B cell (primary cell): ENCODE measurements around the gene TSPAN6. TPM values are rescaled to one million over a fixed set of nuclear protein-coding genes. Genes with fewer than 3 reads are reported as not detected.

ENCODE experiments used
- ATAC-seq: fragments of 200-7000 bp; cut with Tn5 transposase; one replicate; pipeline ENCODE4 v1.10.0; 2021; ENCODE audit warnings: low read depth, mild to moderate bottlenecking, moderate number of reproducible peaks, moderate library complexity
- CTCF ChIA-PET: fragments of 350-600 bp; sonication (Branson Sonifier 250); formaldehyde crosslinking; loops from one replicate; lab custom pipeline; 2021; ENCODE audit warnings: antibody characterized with exemption, inconsistent platforms; lab: Charles Lee
- POLR2A ChIA-PET: fragments of 350-600 bp; sonication (Branson Sonifier 250); formaldehyde crosslinking; loops from one replicate; lab custom pipeline; 2021; ENCODE audit warnings: antibody characterized with exemption; lab: Charles Lee
- DNase-seq: peaks from one replicate; pipeline ENCODE4 v3.0.0; 2013
- H2AFZ ChIP-seq: 2 replicates; pipeline ENCODE4 v1.6.1; 2012; ENCODE audit warnings: mild to moderate bottlenecking, low read depth, low read length; ENCODE audit not compliant: insufficient read depth, poor library complexity, severe bottlenecking
- H3K27ac ChIP-seq, 2 donors: 1 replicate in 1 of 2; 2 replicates in 1 of 2; pipeline ENCODE4 v1.5.1; 2012 to 2013; ENCODE audit warnings: low read length in 2 of 2, mild to moderate bottlenecking in 2 of 2, moderate library complexity in 1 of 2
- H3K27me3 ChIP-seq, 4 experiments: fragments of 200-600 bp in 1 of 4; sonication (generic) in 1 of 4; replicated peaks in 1 of 4; 1 replicate in 2 of 4; 2 replicates in 2 of 4; pipeline versions ENCODE4 v1.6.1 to v1.7.0; 2013 to 2016; ENCODE audit warnings: low read length in 3 of 4, mild to moderate bottlenecking in 2 of 4, mixed read lengths in 1 of 4, moderate library complexity in 1 of 4; ENCODE audit not compliant: insufficient read depth in 4 of 4, control insufficient read depth in 3 of 4; ENCODE audit errors: control extremely low read depth in 1 of 4
- H3K36me3 ChIP-seq, 2 experiments: replicated peaks in 1 of 2; 1 replicate in 1 of 2; 2 replicates in 1 of 2; pipeline versions ENCODE4 v1.6.1 to v1.7.1; 2013; ENCODE audit warnings: low read length in 1 of 2; ENCODE audit not compliant: insufficient read depth in 2 of 2, control insufficient read depth in 1 of 2; ENCODE audit errors: control extremely low read depth in 1 of 2, extremely low read depth in 1 of 2
- H3K4me1 ChIP-seq, 2 donors: fragments of 200-600 bp in 1 of 2; sonication (generic) in 1 of 2; 1 replicate in 1 of 2; 2 replicates in 1 of 2; pipeline versions ENCODE4 v1.5.1 to v1.6.1; 2013 to 2017; ENCODE audit warnings: low read length in 2 of 2; ENCODE audit not compliant: control insufficient read depth in 2 of 2, insufficient read depth in 2 of 2
- H3K4me2 ChIP-seq: replicated peaks from 2 replicates; pipeline ENCODE3; 2012; ENCODE audit warnings: mild to moderate bottlenecking, low read depth, low read length; ENCODE audit not compliant: poor library complexity, severe bottlenecking
- H3K4me3 ChIP-seq, 5 experiments: fragments of 200-600 bp in 1 of 5; sonication (generic) in 1 of 5; 1 replicate in 3 of 5; 2 replicates in 2 of 5; pipeline versions ENCODE4 v1.5.1 to v1.7.0; 2011 to 2016; ENCODE audit warnings: low read length in 4 of 5, mild to moderate bottlenecking in 4 of 5, low read depth in 2 of 5, control low read depth in 1 of 5, moderate library complexity in 1 of 5; ENCODE audit not compliant: insufficient read depth in 1 of 5; ENCODE audit errors: control extremely low read depth in 1 of 5, extremely low read depth in 1 of 5
- H3K79me2 ChIP-seq: fragments of 200-600 bp; sonication (generic); one replicate; pipeline ENCODE4 v1.6.0; 2016; ENCODE audit warnings: low read length; ENCODE audit not compliant: control insufficient read depth, insufficient read depth
- H3K9ac ChIP-seq: fragments of 200-600 bp; sonication (generic); 2 replicates; pipeline ENCODE4 v1.6.1; 2017; ENCODE audit warnings: mild to moderate bottlenecking, low read length, moderate library complexity
- H3K9me3 ChIP-seq, 3 donors: one replicate each; pipeline versions ENCODE4 v1.6.1 to v1.7.1; 2013; ENCODE audit warnings: low read length in 2 of 3; ENCODE audit not compliant: control insufficient read depth in 2 of 3, insufficient read depth in 1 of 3; ENCODE audit errors: control extremely low read depth in 1 of 3
- H4K20me1 ChIP-seq: 2 replicates; pipeline ENCODE4 v1.6.0; 2012; ENCODE audit warnings: mild to moderate bottlenecking, low read length; ENCODE audit not compliant: insufficient read depth, control insufficient read depth, poor library complexity, severe bottlenecking
- H3K27ac Mint-ChIP-seq: one replicate; pipeline ENCODE4 v1.8.0; 2021; ENCODE audit warnings: mixed read lengths
- H3K27me3 Mint-ChIP-seq: one replicate; pipeline ENCODE4 v1.8.0; 2021; ENCODE audit warnings: mixed read lengths
- H3K4me1 Mint-ChIP-seq: one replicate; pipeline ENCODE4 v1.8.0; 2021; ENCODE audit warnings: mixed read lengths
- H3K4me3 Mint-ChIP-seq: one replicate; pipeline ENCODE4 v1.8.0; 2021; ENCODE audit warnings: mixed read lengths
- H3K9me3 Mint-ChIP-seq: one replicate; pipeline ENCODE4 v1.8.0; 2022; ENCODE audit warnings: mixed read lengths; ENCODE audit not compliant: insufficient read depth
- CTCF ChIP-seq: fragments of 200-600 bp; IDR thresholded peaks from one replicate; pipeline ENCODE4 v1.8.0; 2022; ENCODE audit warnings: antibody characterized with exemption, mild to moderate bottlenecking
- EZH2 ChIP-seq: IDR thresholded peaks from 2 replicates; pipeline ENCODE4 v1.6.1; 2012; ENCODE audit warnings: borderline replicate concordance, low read depth, mild to moderate bottlenecking, moderate library complexity, low read length; ENCODE audit not compliant: insufficient read depth, poor library complexity, severe bottlenecking
- WGBS: methylation state at CpG from one replicate; pipeline ENCODE4 v1.1.5; 2013; ENCODE audit warnings: missing lambda C conversion rate; ENCODE audit not compliant: insufficient coverage; 5-methylcytosine and 5-hydroxymethylcytosine counted together
- intact Hi-C: fragments of 100-400 bp; cut with micrococcal nuclease; formaldehyde crosslinking; loops from one replicate; pipeline ENCODE4 v1.10.0; 2022
- polyA plus RNA-seq: library from polyadenylated mRNA; depleted of rRNA; stranded (reverse); fragments of >200 nt; gene quantifications from 2 replicates; pipeline ENCODE4 v1.2.3, GENCODE V29; 2012
- total RNA-seq, 2 donors: library from RNA; stranded (reverse); fragments of 120-200 nt in 1 of 2; gene quantifications; 1 replicate in 1 of 2; 2 replicates in 1 of 2; pipeline versions ENCODE4 v1.2.3 to v1.2.4, GENCODE V29; 2013 to 2022

Gene TSPAN6
- total and polyA plus RNA-seq, 2 donors (not counting 1 experiment from before 2014, with no cell fraction given), result 0.10 TPM; not detected in 1

DNA sequence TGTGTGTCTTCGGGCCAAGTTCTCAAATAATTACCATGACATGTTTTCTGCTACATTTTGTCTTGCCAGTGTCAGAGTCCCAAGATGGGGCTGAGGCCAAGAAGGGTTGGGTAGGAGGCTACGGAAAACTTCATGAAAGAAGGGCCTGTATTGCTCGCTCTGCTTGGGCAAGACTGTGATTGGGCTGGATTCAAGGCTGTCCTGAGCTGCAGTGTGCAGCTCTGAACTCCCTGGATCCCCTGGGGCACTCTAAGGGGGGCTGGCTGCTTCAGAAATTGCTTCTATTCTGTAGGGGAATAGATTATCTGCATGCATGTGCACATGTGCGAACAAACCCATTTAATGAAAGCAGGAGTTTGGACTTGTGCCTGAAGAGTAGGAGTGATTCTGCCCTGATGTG lies 13.6 kb downstream of the TSPAN6 start:
- DNase-seq, result no peak
- Mint-ChIP-seq H3K27ac (no peak overlapping the region), H3K9me3 (no peaks in the 10 kb centered on the region), H3K4me1 (peaks cover 12% of the 10 kb centered on the region), H3K27me3 (peaks cover 4% of the 10 kb centered on the region), H3K4me3 (no peak overlapping the region)
- POLR2A ChIA-PET, result no interaction called here
- WGBS, result 100% methylated on average over 2 of the region's 4 CpGs
- H2AFZ ChIP-seq, result no peak overlapping the region
- no peak overlapping the region for H3K4me3 ChIP-seq
- no peaks in the 10 kb centered on the region for H3K36me3 ChIP-seq
- H3K27ac ChIP-seq, result no peak overlapping the region
- no peak overlapping the region for H3K4me2 ChIP-seq
- H3K9me3 ChIP-seq, result peaks cover 0 to 3% (median 0%) of the 10 kb centered on the region in 3 donors
- H3K9ac ChIP-seq, result no peak overlapping the region
- peaks cover 12 to 14% of the 10 kb centered on the region in 2 donors for H3K4me1 ChIP-seq
- ATAC-seq, result no peak
- intact Hi-C loops, result no loop called here
- CTCF ChIA-PET, result no interaction called here
- TF ChIP-seq EZH2 (no peak), CTCF (no peak)
- no peaks in the 10 kb centered on the region for H3K27me3 ChIP-seq
- H3K79me2 ChIP-seq, result no peaks in the 10 kb centered on the region
- H4K20me1 ChIP-seq, result no peaks in the 10 kb centered on the region

DNA sequence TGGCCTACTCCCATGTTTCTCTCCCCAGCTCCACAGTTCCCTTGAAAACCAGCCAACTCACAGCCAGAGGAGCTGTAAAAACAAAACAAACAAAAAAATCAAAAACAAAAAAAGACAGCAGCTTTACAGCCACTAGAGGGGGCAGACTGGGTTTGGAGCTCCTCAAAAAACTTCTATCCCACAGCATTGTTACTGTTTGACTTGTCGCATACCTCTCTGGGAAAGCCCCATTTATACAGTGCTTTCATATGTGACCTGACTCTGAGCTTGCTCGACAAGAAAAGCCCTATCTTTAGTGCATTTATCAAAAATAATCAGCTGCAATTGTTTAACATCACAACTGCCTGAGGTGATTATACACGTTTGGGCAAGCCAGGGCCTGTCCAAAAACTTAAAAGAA lies 21.6 kb downstream of the TSPAN6 start:
- 0% methylated on average over 1 of the region's 3 CpGs for WGBS
- peak; percentile 62 for ATAC-seq
- TF ChIP-seq CTCF (peak; percentile 43), EZH2 (no peak)
- intact Hi-C loops, result loop anchor here (1.0 kb wide), 1 partner anchor 21 kb away; the partner anchor contains the start of gene TSPAN6
- Histone ChIP-seq H3K27me3 (peaks cover 0 to 3% (median under 1%) of the 10 kb centered on the region in 4 experiments), H4K20me1 (no peaks in the 10 kb centered on the region), H3K27ac (no peak overlapping the region), H3K79me2 (no peaks in the 10 kb centered on the region), H3K9ac (no peak overlapping the region), H2AFZ (no peak overlapping the region), H3K4me3 (no peak overlapping the region), H3K4me1 (peaks cover 4 to 7% of the 10 kb centered on the region in 2 donors), H3K9me3 (no peaks in the 10 kb centered on the region), H3K4me2 (no peak overlapping the region), H3K36me3 (no peaks in the 10 kb centered on the region)
- Mint-ChIP-seq H3K4me3 (no peak overlapping the region), H3K27me3 (peaks cover 28% of the 10 kb centered on the region), H3K27ac (no peak overlapping the region), H3K9me3 (no peaks in the 10 kb centered on the region), H3K4me1 (peaks cover 4% of the 10 kb centered on the region)
- DNase-seq, result peak; percentile 39
- POLR2A ChIA-PET, result no interaction called here
- CTCF ChIA-PET, result interaction anchor here (0.6 to 3.0 kb wide), 11 partner anchors 8 to 211 kb away, joined by 3 to 22 read pairs (median 4); partner anchors contain the start of gene TSPAN6
